GM18498 (cell line): ENCODE results near the gene UCHL5.
"Not testable (repeated sequence)": the region's sequence is repeated elsewhere in the genome, so short reads cannot be mapped to it uniquely, and the experiment has no call there.

Experiments
- ATAC-seq: cut with Tn5 transposase; IDR thresholded peaks from one replicate; pipeline ENCODE4 v1.9.1; 2021; ENCODE audit warnings: mild to moderate bottlenecking, moderate library complexity; ENCODE audit not compliant: unreplicated experiment

The UCHL5 gene

GRCh38 chr1:193014400-193014799 lies 44.8 kb downstream of the UCHL5 start:
- ATAC-seq = no peak

DNA sequence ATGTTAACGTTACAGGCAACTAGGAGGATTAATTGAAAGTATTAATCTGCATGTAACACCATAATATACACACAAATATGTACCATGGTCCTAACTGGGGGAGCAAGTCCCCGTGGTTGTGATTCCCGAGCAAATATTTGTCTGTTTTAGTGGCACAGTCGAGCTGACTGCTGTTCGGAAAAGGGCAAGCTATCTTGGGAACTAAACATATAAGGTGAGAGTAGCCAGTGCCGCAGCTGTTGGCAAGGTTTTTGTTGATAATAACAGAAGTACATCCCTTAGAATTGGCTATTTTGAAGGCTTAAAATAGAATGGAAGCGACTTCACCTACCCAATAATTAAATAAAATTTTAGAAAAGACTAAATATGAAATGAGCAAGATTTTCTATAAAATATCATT lies 45.5 kb downstream of the UCHL5 start:
- no peak for ATAC-seq

- ATAC-seq = no peak
These were observed 46.2 kb downstream of the UCHL5 start for GRCh38 chr1:193013005-193013404.

- no peak for ATAC-seq
These were observed 47.8 kb downstream of the UCHL5 start for GRCh38 chr1:193011406-193011805.

GRCh38 chr1:193009501-193009900 lies 49.7 kb downstream of the UCHL5 start:
- no peak for ATAC-seq

DNA sequence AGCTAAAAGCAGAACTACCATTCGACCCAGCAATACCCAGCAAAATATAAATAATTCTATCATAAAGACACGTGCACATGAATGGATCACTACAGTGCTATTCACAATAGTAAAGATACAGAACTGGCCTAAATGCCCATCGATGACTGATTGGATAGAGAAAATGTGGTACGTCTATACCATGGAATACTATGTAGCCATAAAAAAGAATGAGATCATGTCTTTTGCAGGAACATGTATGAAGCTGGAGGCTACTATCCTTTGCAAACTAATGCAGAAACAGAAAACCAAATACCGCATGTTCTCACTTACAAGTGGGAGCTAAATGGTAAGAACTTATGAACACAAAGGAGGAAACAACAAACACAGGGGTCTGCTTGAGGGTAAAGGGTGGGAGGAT lies 53.4 kb downstream of the UCHL5 start:
- no peak for ATAC-seq

DNA sequence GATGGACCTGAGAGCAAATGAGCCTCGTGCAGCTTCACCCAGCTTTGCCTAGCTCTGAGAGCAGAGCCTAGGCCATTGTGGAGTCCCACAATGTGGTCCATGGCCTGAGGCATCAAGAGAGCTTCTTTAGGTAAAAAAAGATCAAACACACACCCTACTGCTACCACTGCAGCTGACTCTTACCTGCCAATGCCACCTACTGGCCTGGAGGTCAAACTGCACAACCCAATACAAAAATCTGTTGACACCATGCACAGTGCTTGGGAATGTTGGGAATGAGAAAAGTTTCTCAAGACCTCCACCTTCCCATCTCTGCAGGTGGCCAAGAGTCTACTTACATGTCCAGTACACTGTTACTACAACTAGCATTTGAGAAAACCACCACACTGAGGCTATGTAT lies 60.6 kb downstream of the UCHL5 start:
- no peak for ATAC-seq

- no peak for ATAC-seq
These were observed 65.0 kb downstream of the UCHL5 start for GRCh38 chr1:192994141-192994540.

DNA sequence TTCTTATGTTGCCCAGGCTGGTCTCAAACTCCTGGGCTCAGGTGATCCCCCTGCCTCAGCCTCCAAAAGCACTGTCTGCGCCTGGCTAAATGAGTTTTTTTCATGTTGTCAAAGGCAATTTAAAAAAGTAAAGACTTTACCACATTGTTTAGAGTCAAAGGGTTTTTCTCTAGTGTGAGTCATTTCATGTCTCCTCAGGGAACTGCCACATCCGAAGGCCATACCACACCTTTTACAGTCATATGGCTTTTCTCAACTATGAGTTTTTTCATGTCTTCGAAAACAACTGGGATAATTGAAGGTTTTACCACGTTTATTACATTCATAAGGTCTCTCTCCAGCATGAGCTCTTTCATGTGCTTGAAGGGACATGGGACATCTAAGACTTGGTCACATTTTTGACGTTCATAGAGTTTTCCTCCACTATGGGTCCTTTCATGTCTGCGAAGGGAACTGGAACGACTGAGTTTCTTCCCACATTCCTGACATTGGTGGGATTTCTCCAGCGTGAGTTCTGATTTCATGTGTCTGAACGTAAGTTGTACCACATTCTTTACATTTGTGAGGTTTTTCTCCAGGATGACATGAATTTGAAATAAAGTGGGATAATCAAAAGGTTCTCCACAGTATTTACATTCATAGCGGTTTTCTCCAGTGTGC lies 65.6 kb downstream of the UCHL5 start:
- ATAC-seq = no peak

DNA sequence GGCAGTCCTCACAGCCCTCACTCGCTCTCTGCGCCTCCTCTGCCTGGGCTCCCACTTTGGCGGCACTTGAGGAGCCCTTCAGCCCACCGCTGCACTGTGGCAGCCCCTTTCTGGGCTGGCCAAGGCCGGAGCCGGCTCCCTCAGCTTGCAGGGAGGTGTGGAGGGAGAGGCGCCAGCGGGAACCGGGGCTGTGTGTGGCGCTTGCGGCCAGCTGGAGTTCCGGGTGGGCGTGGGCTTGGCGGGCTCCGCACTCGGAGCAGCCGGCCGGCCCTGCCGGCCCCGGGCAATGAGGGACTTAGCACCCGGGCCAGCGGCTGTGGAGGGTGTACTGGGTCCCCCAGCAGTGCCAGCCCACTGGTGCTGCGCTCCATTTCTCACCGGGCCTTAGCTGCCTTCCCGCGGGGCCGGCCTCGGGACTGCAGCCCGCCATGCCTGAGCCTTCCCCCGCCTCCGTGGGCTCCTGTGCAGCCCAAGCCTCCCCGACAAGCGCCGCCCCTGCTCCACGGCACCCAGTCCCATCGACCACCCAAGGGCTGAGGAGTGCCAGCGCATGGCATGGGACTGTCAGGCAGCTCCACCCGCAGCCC lies 72.3 kb downstream of the UCHL5 start:
- ATAC-seq = not testable (repeated sequence)

DNA sequence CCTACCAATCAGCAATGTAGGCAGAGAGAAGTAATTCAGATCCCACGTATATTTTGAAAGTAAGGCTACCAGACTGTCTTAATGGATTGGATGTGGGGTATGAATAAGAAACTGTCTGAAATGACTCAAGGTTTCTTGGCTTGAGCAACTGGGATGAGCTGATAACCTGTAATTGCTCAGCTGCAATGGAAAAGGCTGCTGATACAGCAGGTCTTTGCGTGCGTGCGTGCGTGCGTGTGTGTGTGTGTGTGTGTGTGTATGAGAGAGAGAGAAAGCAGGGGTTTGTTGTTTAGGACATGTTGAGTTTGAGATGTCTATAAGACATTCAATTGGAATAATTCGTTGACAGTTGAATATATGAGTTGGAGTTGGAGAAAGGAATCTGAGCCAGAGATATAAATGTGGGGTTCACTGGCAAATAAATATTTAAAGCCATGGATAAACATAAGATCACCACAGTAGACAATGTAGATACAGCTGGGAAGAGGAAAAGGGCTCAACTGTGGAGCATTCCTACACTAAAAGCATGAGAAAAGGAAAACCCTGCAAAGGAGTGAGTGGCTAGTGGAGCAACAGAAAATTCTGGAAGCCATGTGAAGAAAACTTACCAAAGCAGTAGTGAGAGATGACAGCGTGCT lies 72.9 kb downstream of the UCHL5 start:
- no peak for ATAC-seq

DNA sequence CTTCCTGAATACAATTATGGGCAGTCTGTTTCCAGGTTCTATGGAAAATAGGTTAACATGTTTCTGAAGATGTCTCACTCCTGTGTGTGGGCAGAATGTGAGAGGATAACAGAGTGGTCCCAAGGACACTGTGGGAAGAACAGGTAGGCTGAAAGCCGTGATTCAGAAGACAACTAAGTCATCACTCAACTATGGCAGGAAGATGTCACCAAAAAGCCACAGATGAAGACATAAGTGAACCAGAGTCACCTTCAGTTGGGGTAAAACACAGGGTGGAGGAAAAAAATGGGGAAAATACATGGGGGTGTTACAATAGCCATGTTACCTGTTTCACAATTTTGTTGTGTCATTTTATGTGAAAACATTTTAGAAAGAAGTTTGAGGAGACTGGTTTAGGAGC lies 75.1 kb downstream of the UCHL5 start:
- no peak for ATAC-seq

DNA sequence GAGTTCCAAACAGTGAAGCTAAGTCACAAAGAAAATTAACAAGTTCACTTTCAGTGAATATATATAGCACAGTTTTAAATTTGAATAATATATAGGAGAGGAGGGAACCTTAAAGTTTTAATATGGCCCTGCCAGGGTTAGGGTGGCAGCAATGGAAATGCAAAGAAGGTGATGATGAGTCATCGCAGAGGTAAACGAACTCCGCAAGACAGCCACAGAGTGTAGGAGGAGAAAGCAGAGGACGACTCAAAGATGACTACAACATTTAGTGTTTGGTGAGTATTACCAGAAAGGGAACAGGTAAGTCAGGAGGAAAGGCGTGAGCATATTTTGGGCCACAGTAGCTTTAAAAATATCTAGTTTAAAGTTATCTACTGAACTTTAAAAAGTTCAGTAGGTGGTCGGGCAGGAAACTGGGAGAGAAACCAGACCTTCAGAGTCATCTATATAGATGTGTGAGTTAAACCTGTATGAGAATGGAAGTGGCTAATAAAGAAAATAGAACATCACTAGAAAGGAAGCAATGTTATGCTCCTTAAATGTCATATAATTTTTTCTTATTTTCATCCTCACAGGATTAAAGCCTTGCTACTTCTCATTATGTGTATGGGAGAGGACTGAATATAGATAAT lies 75.7 kb downstream of the UCHL5 start:
- ATAC-seq = peak; percentile 95

- no peak for ATAC-seq
These were observed 78.3 kb downstream of the UCHL5 start for GRCh38 chr1:192980856-192981255.

- ATAC-seq = not testable (repeated sequence)
These were observed 78.8 kb downstream of the UCHL5 start for GRCh38 chr1:192980334-192980733.

DNA sequence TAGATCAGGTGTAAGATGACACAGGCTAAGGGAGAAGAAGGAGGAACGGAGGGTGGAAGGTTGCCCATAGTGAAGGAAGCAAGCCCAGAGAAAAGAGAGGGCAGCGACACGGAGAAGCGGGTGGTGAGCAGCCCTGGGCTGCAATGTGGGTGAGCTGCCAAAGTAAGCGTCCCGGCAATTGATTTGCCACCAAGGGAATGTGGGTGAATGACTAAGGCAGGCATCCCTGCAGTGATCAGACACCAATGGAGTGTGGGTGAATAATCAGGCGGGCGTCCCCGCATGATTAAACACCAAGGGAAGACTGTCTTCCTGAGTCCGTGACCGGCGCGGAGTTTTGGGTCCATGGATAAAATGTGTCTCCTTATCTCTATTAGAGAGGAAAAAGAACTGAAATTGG lies 79.6 kb downstream of the UCHL5 start:
- ATAC-seq = no peak

DNA sequence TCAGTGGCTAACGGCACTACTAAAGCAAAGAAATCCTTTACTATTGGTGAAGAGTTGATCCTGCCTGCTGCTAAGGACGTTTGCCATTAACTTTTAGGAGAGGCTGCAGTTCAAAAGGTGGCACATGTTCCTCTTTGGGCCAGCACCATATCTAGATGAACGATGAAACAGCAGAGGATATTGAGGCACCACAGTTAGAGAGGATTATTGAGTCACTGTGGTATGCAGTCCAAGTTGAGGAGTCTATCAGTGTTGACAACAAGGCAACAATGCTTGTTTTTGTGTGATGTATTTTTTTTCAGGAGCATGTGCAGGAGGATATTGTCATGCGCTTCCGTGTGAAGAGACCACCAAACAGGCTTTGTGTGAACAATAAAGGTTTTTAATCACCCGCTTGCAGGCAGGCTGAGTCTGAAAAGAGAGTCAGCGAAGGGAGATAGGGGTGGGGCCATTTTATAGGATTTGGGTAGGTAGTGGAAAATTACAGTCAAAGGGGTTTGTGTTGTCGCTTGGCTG lies 80.9 kb downstream of the UCHL5 start:
- ATAC-seq = no peak

DNA sequence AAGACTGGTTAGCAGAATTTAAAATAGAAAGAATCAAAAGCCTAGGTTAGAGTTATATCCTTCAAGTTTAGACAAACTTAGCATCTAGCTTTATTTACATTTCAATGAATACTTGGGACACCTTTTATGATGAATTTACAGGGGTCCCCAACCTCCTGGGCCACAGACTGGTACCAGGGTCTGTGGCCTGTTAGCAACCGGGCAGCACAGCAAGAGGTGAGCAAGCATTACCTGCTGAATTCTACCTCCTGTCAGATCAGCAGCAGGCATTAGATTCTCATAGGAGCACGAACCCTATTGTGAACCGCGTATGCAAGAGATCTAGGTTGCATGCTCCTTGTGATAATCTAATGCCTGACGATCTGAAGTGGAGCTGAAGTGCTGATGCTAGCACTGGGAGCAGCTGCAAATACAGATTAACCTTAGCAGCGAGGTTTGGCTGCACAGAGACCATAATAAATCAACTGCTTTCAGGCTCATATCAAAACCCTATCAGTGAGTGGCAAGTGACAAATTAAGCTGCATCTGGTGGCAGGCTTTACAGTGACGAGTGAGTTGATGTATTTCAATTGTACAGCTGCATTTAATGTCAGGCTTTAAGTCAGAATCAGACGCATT lies 82.0 kb downstream of the UCHL5 start:
- no peak for ATAC-seq

- no peak for ATAC-seq
These were observed 82.6 kb downstream of the UCHL5 start for GRCh38 chr1:192976576-192976975.

- no peak for ATAC-seq
These were observed 84.5 kb downstream of the UCHL5 start for GRCh38 chr1:192974701-192975100.

DNA sequence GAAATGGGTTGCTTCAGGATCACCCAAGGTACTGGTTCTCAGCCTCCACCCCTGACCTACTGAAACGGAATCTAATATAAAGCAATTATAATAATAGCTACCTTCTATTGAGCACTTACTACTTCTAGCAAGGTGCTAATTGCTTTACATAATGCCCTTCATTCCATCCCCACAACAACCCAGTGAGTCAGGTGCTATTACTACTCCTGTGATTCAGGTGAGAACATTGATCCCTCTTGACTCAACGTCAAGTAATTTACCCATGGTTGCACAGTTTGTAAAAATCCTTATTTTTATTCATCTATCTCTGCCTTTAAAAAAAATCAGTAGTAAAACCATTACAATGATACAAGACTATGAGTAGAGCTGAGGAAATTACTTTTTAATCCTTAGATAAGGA lies 85.2 kb downstream of the UCHL5 start:
- ATAC-seq = no peak
